GM21447 (cell line): ENCODE data around the gene PBX1.
"Not testable (repeated sequence)": the region's sequence is repeated elsewhere in the genome, so short reads cannot be mapped to it uniquely, and the experiment has no call there.

ENCODE experiments used
- ATAC-seq: cut with Tn5 transposase; IDR thresholded peaks from one replicate; pipeline ENCODE4 v1.9.1; 2021; ENCODE audit not compliant: unreplicated experiment

PBX1 gene

DNA sequence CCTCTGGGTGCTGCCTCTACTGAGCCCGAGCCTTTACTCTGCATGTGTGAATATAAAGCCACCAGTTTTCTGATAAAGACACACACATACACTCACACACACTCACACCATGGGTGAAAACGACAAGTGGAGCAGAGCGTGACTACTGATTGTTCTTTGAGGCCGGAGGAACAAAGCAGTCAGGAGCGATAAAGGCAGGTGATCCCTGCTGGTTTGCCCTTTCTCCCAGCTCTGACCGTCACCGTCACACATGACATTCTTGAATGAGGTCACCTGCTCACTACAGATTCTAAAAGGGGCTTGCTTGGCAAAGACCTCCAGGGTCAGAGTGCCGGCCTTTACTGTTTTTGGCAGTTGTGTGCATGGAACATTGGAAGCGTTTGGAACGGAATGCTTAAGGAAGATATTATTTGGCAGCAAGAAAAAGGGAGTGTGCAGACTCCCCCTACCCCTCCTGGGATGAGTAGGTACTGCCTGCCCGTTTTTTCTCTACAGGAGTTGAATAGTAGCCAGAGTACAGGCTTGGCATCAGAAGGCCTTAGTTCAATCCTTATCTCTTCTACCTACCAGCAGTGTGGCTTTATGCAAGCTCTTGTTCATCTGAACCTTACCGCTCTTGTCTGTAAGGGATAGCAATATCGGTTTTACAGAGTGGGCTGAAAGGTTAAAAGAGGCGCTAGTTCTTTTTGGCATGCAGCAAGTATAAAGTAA is 79.7 kb downstream of the PBX1 start:
- ATAC-seq: no peak

DNA sequence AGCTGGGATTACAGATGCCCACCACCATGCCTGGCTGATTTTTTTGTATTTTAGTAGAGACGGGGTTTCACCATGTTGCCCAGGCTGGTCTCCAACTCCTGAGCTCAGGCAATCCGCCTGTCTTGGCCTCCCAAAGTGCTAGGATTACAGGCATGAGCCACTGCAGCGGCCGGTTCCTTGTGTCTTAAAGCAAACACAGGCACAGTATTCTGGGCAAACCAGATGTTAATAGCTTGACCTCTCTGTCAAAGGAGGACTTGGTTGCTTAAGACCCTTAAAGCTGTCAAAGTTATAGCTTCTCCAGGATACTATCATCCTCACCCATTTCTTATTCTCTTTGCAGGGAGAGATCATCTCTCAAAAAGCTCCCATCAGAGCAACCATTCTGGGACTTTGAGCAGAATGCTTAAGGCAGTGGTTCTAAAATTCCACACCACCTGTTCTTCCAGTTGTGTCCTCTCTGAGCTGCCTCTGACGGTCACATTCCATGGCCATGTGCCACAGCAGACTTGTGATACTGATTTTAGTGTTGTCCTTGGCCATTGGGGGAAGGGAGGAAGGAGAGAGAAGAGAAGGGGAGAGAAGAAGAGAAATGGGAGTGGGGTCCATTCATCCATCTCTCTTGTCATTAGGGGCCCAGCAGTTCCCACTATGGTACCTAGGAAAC is 81.8 kb downstream of the PBX1 start:
- ATAC-seq: no peak

DNA sequence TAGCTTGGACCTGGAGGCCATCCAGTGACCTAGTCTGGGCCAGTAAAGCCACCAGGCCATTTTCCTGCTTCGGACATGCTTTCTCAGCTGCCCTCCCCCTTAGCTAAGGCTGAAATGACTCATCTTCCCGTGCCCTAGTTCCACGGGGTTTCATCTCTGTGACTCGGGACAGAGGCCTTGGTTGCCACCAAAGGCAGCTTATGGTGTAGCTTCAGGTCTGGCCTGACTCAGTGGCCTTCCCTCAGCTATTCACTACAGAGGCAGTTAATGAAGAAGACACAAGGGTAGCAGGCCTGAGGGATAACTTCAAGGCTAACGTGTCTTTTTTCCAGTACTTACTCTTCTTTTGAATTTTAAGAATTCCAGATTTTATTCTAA is 82.4 kb downstream of the PBX1 start:
- ATAC-seq: no peak

DNA sequence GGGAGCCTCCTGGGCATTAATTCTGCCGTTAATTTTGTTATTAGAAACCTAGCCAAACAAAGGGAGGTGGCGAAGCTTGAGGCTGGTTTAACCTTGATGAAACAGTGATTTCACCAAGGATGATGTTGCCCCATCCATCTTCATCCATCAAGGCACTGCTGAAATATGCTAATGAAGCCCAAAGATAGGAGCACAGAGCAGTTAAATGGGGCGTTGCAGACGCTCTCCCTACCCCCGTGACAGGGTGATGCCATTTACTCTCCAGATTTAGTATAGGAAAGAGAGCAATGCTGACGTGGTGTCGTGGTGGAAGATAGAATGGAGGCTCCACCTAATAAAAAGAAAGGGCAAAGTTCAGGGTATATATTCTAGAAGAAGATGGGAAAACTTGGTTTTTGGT is 84.0 kb downstream of the PBX1 start:
- no peak for ATAC-seq

DNA sequence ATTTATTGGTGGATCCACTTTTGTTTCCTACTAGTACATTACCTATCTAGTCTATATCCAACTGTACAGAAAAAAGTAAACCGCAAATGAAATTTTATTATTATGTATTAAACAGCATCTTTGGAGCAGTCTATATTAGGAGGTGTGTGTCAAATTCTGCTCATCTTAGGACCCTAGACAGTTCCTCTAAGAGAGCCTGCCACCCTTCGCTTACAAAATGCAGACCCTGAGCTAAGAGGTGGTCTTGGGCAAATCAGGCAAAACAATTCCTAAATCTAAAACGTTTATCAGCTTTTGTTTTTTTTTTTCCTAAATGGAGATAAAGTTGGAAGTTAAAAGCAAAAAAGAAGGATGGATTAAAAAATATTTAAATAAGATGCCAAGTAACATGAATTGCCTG is 85.3 kb downstream of the PBX1 start:
- no peak for ATAC-seq

DNA sequence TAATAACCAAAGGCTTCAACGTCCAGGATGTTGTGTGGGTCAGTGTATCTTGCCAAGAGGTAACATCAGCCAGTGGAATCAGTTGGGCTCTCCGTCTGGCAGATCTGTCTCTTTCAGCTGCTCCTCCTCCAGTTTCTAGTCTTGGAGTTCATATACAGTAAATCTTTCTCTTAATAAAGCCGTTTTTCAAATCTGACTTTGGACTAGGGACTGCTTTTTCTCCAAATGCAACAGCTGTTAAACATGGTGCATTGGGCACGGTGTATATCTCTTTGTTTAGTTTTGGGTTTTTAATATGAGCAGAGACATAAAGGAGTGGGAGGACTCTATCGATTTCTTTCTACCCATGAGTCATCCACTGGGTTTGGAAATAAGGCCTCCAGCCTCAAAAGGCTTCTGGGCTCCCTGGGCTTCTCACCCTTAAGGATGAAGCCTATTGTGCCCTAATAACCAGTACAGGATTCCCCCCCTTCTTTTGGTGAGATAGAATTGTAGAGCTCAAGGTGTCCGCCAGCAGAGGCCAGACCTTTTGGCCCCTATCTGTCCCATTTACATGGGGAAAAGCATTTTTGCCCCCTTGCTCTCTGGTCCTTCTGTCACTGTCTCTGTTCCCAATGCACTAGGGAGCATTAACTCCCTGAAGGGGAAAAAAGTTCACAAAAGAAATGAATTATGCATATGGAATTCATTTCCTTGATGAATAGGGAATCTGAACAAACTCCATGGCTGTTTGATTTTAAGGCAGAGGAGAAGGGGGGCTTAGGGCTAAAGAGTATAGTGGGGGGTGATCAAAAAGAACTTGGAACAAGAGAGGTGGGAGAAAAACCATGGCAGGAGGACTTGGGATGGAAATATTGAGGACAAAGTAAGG is 86.0 kb downstream of the PBX1 start:
- no peak for ATAC-seq

DNA sequence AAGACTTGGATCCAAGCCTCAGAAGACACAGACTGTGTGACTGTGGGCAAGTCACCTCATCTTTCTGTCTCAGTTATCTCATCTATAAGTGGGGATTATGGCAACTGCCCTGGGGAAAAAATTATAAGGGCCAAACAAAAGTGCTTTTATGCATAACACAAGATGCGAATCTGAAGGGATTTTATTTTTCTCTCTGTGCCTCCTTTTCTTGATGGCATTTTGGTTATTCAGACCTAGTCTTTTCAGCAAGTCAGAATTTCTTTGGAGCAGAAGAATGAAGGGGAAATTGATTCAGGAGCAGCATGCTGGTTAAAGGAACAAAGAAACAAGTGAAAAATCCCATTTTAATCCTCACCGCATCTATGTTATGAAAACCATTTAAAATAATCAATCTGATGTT is 86.9 kb downstream of the PBX1 start:
- ATAC-seq: no peak

DNA sequence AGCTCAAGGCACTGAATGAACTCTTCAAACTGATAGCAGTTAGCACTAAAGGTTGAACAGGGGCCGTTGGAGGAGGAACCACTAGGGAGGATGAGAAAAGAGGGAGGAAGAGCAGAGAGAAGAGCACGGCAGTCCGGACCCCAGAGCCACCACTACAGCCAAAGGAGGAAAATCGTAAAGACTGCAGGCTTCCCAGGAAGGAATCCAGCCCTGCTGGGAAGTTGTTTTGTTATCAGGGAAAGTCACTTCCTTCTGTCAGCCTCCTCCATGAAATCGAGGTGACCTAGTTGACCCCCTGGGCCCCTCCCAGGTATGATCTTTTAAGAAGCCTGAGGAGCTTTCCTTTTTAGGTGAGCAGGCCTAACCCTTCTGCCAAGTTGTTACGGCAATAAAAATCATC is 88.2 kb downstream of the PBX1 start:
- ATAC-seq: no peak

DNA sequence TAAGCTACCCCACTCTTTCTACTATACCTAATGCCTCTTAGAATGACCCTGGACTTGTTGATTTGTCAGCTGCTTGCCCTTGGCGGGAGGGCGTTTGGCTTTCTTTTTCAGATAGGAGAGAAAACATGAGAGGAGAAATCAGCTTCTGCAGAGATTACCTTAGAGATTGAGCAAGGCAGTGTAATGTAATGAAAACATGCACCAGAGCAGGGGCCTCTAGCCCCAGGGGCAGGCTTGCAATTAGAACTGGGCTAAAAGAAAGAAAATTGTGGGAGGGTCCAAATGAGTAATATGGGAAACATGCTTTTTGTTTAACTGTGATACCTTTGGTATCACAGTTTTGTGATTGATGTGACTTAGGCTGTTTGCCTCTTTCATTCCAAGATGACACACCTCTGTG is 89.7 kb downstream of the PBX1 start:
- ATAC-seq: no peak

DNA sequence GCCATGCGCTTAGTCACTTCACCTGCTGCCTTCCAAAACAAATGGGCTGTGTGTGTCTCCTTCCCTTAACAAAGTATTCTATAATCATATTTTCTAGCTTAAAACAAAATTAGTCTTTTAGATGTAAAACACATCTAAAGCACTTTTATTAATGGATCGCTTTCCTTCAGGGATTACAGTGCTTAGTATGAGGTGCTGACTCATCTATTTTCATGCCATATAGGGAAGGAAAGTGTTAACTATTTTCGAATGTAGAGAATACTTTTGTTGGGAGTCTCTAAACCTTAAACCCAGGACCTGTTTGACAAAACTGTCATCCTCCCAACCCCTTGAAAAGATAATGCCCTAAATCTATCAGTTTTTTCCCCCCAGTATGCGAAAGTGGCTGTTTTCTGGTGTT is 90.2 kb downstream of the PBX1 start:
- no peak for ATAC-seq

DNA sequence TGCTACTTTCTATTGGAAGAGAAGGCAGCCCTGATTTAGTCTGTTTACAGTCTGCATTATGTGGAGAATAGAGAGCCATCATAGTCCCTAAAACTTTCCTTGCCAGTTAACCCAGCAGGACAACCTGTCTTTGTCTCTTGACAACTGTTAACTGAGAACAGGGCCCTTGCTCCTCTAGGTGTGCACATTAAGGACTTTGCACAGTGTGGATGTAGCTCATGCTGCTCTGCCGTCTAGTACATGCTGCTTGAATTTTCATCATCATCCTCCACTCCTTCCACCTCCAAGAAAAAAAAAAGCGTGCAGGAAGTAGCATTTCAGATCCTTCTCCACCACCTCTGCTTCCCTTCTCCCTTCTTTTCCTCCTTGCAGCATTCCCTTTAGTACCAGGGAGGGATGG is 91.5 kb downstream of the PBX1 start:
- no peak for ATAC-seq

DNA sequence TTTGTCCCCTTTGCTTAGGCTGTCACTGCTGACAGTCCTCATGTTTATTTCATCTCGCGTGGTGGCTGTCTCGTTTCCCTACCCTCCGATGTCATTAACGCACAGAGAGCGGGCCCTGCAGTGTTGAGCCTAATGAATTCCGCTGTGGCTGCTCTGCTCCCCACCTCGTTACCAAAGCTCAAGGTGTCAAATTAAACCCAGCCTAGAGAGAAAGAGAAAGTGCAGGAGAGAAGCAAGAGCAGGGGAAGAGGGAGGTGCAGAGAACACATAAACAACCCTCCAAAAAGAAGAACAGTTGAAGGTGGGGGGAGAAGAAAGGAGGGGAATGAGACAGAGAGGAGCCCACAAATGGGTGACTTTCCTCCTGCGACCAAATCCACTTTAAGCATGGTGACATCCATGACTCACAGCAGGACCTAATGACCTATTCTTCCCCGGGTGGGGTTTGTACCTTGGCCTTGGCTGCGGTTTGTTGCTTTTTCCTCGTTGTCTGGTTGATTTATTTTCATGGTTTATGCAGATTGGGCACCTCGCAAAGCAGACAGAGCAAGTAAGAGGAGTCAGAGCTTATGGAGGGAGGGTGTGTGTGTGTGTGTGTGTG is 92.5 kb downstream of the PBX1 start:
- no peak for ATAC-seq

DNA sequence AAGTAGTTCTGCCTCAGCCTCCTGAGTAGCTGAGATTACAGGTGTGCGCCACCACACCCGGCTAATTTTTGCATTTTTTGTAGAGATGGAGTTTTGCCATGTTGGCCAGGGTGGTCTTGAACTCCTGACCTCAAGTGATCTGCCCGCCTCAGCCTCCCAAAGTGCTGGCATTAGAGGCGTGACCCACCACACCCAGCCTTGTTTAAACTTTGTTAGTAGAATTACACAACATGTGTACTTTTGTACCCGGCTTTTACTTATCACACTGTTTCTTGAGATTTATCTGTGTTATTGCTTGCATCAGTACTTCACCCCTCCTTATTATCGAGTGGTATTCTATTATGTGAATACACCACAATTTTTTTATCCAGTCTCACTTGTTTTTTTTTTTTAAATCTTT is 94.0 kb downstream of the PBX1 start:
- not testable (repeated sequence) for ATAC-seq

DNA sequence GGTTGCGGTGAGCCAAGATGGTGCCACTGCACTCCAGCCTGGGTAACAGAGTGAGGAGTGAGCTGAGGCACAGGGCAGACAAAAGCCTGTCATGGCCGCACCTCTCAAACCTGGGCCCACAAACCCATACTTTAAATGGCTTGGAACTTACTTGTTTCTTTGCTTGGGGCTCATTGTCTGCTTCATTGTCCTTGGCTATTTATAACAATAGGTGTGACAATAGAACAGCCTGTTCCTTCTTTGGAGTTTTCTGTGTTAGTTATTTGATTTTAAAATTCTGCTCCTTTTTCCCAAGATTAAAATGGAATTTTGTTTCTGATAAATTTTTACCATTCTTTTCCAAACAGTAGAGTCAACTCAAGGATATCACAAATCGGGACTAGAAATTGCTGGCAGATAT is 94.7 kb downstream of the PBX1 start:
- no peak for ATAC-seq

DNA sequence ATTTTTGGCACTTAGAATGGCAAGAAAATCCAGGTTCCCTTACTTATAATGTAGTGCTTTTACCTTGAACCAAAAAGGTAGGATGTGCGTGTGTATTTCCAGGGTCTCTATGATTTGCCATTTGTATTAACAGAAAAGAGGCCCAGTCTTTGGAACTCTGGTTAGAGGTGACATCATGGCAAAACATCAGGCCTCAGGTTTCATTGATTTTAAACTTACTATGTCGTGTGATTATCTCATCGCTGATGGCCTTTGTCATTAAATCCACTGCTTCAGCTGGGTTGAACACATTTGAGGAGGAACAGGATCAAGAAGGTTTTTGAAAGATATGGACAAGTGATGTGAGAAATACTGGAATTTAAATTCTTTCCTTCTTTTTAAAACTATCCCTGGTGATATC is 95.2 kb downstream of the PBX1 start:
- ATAC-seq: no peak

DNA sequence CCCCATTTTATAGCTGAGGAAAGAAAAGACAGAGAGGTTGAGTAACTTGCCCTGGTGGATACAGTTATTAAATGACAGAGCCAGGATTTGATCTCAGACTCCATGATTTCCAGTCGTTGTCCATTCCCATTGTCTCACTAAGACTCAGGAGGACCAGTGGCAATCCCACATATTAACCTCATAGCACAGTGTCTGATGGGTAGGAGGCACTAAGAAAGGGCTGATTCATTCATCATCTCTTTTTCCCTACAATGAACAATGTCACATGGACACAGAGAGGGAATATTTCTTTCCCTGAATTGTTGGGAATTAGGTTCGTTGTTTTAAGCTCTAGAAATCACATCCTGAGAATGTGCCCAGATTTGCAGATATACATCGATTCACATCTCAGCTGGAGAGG is 99.9 kb downstream of the PBX1 start:
- no peak for ATAC-seq

DNA sequence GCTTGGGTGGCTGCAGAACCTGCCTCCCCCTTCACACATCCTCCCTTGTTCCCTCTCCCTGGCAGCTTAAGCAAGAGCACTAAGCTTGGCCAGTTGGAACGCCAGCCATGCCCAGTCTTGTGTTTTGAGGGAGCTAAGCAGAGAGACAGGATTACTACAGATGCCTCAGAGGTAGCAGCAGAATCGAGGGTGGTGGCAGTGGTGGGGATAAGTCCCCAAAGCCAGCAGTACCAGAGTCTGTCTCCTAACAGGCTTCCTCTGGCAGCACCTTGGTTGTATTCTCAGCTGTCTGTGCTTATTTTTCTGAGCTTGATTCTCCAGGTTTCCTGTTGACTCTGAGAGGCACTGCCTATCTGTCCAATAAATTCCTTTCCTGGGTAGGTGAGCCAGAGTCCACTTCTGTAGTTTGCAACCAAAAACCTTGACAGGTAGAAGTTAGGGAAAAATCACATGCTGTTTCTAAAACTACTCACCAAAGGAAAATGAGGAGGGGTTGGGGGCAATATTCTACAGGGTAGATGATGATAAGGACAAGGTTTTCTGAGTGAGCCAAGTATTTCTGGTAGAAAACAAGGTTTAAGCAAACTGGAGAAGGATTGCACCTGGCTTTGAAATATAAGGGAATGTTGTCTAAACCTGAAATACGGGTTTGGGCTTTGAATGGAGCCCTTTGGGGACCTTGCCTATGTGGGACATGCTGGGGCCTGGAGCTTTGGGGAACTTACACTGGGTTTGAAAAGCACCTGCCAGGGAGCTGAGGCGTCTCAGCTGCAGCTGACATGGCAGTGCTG is 100.8 kb downstream of the PBX1 start:
- no peak for ATAC-seq

DNA sequence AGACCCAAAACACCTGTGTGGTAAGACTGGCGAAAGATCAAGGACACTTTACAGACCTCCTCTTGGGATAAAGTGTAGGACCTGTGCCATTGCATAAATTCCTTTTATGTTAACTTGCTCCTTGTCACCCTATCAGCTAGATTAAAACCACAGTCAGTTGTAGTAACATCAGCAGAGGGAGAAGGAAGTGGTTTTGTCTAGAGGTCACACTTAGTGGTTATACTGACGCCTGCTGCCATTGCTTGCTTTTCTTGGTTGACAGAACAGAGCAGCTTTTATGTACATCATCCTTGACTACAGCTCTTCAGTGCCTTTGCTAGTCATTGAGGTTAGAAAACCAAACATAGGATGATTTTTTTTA is 101.4 kb downstream of the PBX1 start:
- ATAC-seq: no peak

DNA sequence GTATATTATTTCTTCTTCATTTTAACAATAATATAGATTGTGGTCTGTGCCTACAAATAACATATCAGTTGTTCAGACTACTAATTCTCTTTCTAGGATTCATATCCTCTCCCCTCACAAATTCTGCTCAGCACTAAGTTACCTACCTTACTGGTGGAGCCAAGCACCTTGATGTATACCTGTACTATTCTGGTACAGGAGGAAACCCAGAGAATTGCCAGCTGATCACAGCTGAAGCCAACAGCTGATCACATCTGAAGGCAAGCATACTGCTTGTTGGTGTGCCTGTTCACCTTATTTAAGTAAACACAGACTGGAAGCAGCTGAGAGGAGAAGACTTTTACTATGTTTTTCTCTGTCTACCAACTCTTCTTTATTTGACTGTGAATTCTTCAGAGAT is 101.8 kb downstream of the PBX1 start:
- no peak for ATAC-seq

DNA sequence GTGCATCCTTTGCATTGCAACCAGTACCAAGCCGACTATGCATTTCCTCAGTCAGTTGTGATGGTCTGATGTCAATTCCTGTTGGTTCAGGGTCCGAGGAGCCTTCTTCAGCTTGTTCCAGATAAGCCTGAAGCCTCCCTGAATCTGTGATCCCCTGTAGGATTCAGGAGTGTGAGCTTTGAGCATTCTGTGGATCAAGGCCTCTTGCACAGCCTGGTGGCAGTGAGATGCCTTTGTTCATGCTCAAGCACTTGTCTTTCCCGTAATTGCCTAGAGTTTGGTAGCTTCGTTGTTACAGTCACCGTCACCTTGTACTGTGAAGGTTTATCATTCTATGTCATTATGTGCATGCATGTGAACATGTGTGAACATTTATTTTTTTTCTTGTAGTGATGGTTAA is 103.5 kb downstream of the PBX1 start:
- ATAC-seq: no peak

DNA sequence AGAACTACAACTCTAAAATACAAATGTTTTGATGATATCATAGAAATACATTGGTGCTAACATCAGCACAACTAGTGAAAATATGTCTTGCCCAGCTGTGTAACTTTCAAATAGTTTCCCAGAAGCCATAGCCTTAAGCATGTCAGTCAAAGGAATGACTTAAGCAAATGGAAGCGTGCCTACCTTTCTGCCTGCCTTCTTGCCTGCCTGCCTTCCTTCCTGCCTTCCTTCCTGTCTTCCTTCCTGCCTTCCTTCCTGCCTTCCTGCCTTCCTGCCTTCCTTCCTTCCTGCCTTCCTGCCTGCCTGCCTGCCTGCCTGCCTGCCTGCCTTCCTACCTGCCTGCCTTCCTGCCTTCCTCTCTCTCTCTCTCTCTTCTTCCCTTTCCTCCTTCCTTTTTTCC is 104.0 kb downstream of the PBX1 start:
- ATAC-seq: no peak
